GM18858 (cell line): ENCODE data around the gene MIER2.

ENCODE experiments used
- ATAC-seq: cut with Tn5 transposase; IDR thresholded peaks from one replicate; pipeline ENCODE4 v1.9.1; 2021; ENCODE audit not compliant: unreplicated experiment

MIER2 gene

DNA sequence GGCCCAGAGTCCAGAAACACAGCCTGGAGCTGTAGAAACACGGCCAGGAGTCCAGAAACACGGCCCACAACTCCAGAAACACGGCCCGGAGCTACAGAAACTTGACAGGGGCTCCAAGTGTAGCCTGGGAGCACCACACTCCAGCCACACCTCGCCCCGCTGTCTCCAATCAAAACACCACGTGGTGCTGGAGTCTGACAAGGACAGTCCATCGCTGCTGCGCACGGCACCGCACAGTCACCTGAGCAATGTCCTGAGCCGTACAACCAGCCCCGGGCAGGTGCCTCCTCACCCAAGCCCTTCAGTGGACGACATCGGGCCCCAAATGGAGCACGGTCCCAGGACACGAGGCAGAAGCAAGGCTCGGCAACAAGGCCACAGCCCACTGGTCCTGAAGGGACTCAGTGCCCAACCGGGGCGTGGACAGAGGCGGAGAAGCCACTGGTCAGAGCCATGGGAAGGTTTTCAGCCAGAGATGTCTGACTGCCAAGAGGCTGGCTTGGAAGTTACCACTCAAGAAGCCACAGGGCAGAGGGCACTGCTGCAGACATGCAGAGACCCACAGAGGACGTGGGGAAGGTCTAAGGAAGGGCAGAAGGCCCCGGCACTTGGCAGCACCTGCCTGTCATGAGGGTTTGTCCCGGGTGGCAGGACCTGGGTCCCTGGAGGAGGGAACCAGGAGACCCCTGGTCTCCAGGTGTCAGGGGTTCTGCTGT, 33.7 kb downstream of the MIER2 start:
- ATAC-seq: no peak

DNA sequence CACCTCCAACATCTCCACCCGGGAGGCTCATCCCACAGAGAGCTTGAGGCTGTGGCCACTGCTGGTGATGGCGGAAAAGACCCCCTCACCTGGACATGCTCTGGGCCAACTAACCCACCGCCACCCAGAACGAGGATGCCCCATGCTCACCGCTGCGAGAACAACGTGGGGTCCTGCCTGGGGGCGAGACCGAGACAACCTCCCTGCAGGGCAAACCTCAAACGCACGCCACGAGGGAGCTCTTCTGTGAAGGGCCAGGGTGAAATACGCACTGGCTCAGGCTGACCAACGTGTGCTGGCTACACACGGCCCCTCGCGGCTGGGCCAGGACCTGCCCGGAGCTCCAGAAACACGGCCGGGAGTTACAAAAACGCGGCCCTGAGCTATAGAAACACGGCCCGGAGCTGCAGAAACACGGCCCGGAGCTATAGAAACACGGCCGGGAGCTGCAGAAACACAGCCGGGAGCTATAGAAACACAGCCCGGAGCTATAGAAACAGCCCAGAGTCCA, 34.4 kb downstream of the MIER2 start:
- ATAC-seq: no peak

DNA sequence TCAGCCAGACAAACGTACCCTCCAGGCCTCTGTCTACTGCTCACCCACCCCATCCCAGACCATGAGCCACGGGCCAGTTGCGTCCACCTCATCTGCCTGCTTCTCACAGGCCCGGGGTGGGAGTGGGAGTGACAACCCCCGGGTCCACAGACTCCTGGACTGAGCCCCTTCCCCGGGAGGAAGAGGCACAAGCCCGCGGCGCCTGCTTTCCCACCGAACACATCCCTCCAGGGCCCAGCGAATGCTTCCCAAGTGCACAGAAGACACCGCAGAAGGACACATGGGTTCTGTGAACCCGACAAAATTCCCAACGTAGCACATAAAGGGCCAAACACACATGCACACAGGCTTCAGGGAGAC, 35.4 kb downstream of the MIER2 start:
- ATAC-seq: no peak

DNA sequence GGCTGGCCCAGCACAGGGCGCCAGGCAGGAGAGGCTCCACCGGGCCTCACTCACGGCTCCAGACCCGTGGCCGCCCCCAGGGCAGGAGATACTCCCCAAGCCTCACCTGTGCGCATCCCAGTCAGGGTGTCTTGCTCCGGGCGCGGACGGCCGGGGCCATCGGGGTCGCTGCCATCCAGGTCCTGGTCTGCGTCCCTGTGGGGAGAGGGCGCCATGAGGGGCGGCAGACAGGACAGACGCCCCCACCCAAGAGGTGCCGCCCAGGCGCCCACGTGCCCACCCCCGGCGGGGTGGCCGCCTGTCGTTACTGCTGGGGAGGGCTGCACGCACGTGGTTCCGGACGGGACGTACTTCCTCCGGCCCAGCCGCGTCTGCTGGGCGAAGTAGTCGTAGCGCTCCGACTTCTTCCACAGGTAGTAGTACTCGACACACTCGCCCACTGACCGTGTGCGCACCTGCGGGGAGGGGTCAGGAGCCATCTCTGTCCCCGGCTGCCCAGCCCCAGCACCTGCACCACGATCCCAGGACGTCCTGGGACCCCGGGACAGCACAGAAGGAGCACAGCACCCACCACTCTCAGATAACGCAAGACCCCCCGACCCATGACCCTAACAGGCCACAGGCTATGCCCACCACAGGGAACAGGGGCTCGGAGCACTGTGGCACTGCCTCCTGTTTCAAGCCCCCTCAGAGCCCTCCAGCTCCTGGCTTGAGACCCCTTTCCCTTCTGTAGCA, 36.0 kb downstream of the MIER2 start:
- no peak for ATAC-seq

DNA sequence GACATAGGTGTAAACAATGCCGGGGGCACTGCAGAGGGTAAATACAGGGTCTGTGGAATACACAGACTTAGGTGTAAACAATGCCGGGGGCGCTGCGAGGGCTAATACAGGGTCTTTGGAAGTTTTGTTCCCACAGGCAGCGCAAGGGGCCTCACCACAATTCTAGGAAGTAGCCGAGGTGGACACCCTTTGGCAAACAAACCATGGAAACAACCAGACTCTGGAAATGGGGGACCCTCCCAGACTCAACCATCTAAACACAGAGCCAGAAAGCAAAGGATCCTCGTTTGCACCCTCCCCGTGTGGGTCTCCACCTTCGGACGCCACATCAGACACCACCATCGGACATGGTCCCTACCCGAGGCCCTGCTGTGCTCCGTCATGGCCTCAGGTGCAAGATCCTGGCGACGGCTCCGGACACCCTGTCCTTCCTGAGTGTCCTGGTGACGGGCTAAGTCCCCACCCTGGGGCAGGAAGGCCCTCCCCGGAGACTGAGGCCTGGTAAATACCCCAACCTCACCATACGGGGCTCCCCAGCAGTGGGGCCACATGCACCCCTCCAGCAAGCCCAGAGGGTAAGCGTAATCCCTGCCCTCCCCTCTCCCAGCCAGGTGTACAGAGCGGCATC, 36.7 kb downstream of the MIER2 start:
- ATAC-seq: no peak

DNA sequence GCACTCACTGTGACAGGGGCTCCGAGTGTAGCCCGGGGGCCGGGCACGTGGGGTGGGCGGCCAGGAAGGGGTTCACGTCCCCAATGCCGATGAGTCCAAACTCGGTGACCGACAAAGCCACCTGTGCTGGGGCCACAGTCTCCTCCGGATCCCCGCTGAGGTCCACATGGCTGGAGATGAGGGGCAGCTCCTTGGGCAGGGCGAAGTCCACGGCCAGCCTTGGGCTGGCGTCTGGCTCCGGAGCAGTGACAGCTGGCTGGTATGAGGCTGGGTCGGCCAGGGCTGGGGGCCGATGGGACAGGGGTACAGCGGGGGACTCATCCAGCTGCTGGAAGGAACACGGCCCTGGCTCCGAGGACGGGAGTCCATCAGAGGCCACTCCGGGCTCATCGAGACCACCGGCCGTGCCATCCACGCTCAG, 37.5 kb downstream of the MIER2 start:
- ATAC-seq: no peak

DNA sequence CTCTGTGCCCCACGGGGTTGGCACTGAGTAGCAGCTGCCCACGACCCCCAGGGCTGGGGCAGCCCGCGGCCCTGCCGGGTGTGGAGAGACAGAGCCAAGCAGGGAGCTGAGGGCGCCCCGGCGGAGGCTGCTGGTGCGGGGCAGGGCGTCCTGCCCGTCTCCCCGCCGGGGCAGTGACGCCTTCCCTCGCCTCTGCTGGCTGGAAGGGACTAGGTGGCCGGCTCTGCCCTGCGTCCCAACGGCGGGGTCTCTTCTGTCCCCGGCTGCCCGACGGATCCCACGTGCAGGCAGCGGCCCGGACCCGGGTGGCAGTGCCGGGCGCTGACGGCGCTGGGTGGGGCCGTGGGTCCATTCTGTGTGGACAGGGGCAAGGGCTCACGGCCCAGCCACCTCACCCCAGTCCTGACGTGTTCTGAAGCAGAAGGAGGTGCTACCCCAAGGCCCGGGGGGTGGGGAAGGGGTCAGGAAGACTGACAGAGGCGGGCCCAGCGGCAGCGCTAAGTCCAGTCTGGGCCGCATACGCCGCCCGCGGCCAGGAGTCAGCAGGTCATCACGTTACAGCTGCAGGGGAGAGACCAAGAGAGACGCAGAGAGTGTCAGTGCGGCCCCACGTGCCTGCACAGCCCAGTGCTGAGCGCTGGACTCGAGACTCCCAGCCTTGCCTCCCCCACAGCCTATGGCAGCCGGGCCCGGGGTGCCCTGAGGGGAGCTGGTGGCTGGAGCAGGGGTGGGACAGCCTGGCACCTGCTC, 38.3 kb downstream of the MIER2 start:
- no peak for ATAC-seq

DNA sequence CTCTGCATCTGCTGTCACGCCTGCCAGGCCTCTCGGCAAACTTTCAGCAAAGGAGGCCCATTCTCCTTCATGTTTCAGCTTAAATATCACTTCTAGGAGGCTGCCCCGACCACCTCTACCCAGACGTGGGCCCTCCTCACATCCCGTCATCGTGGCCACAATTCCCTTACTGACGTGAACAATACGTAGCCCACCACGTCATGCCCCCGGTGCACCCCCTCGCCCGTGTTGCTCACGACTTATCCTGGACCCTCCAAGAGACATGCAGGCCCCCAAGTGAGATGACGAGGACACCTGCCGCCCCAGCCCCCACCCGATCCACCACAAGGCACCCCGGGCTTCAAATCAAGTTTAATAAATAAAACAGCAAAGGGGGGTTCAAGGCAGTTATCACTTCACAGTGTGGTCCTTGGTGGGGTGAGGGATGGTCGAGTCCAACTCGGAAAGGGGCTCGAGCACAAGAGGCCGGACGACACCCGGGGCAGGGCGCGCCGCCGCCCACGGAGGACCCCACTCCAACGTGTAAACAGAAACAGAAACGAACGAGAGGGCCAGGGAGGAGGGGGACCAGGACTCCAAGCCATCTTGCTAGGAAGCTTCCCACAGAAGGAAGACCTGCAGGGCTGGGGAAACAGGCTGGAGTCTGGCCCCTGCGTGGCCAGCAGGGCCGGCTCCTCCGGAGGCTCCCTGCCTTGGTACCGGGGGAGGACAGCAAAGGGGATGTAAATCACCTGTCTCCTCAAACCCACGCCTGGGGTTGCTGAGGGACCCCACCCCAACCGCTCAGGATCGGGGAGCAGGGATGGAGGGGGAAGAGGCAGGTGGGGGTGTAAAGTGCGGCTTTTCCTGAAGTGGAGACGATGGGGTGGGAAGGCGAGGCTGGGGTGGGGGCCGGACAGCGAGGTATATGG, 39.1 kb downstream of the MIER2 start:
- no peak for ATAC-seq

DNA sequence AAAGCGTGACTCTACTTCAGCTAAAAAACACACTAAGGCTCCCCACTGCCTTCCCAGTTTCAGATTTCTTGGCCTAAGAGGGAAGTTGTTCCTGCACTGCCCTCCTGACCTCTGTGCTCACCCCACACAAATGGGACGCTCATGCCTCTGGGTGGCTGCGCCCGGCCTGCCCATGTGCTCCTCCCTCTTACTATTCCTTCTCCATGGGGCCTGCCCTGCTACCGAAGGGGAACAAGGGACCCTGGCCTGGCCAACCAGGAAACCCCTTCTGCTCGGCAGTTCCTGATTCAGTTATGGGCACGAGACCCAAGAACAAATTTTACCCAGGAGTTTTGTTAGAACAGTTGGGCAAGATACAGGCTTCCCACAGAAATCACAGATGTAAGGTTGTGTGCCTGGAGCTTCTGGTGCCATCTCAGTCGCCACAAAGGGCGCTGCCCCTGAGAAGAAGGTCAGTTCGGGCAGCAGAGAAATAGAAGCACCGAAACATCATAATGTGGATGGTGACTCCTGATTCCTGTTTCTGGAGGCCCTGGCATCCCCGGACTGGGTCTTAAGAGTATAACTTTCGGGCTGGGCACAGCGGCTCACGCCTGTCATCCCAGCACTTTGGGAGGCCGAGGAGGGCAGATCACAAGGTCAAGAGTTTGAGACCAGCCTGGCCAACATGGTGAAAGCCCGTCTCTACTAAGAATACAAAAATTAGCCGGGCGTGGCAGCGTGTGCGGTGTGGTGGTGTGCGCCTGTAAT, 47.9 kb downstream of the MIER2 start:
- no peak for ATAC-seq

DNA sequence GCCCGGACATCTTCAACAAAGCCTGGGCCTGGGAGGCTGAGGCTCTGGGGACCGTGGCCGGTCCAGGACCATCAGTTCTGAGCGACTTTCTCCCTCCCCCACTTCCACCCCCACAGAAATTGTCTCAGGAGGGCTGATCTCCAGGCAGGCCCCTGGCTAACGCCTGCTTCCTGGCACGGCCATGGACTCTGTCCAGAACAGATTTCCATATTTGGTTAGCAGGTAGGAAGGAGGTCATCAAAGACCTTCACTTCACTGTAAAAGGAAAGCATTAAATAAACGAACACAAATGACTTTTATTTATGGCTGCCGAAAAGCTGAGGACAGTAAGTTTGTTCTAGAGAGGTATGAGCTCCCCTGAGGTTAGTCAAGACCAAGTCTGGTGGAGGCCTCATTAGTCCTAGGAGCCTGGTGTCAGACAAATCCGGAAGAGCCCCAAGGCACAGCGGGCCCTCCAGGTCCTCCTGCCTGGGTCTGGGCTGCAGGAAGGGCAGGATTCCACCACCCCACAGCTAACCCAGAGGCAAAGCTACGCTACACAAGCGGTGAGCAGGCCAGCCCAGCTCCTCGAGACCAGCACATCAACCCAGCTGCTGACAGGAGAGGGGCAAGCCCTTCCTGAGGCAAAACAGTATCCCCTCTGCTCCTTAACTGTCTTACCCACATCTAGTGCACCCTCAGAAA, 48.8 kb downstream of the MIER2 start:
- ATAC-seq: no peak

DNA sequence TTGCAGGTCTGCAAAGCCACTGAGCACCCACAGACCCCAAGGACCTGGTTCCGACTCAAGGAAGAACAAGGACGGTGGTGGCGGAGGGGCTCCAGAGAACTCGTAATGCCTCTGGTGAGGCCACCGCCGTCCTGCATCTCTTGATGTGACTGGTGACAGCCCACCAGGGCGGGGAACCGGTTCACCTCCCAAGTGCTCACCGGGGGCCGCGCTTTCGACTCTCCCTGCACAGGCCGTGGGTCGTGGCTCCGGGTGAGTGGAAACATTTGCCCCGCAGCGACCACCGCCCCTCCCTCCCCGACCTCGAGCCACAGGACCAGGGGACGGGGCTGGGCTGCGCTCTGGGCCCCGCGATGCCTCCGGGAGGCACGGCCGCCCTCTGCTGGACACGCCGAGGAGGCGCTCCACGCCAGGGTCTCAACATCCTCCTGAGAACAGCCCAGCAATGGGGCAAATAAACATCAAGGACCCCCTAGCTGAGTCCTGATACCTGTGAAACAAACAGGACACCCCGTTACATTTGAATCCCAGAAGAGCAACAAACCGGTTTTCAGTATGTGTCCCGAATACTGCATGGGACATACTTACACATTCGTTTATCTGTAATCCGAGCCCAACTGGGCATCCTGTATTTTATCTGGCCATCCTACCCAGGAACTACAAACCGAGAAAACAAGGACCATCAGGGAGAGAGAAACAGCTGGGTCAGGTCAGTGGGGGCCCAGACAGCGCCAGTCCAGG, 49.5 kb downstream of the MIER2 start:
- ATAC-seq: no peak

DNA sequence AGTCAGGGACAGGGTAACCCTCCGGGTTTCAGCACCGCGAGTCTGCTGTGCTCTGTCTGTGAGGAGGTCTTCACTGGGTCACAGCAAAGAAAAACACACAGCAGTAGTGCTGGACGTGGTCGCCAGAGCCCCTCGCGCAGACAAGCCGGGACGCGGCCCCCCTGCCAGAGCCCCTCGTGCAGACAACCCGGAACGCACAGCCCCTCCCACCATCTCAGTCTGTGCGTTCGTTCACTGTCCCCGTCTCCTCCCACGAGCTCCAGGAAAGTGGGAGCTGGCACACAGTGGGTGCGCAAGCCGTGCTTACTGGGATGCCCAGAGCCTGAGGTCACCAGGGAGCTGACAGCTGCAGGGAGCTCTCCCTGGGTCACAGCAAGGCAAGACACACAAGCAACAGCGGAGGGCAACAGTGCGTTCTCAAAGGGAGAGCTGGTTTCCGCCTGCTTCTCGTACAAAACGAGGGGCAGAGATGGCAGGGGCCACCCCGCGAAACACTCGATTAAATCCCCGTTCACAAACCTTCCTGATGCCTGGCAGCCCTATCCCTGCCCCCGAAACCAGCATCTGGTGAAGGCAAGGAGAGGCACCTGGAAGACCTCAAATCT, 50.2 kb downstream of the MIER2 start:
- ATAC-seq: no peak

DNA sequence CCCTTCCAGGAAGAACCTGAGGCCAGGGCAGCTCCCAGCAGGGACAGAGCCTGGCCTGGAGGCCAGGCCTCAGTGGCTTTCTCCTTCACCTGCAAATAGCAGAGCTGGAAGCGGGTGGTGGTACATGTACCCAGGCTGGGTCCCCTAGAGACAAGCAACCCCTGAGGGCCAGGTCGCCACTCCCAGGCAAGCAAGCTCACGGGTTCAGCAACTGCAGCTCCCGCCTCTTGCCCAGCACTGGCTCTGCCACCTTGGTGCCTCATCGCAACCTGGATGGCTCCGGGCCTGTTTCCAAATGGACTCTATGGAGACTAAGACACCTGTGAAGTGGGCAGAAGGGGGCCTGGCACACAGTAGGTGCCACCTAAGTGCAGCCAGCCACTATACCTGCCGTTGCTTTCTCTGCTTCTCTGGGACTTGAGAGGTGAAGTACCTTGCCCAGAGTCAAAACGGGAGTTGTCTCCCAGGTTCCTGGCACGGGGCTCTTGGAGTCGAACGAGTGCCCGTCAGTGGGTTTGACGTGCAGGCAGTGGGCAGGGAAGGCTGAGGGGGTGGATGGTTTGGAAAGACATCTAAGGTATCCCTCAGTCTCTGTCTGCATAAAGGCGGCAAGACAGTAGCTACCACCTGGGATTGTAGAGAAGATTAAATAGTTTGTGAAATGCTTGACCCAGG, 51.0 kb downstream of the MIER2 start:
- no peak for ATAC-seq

DNA sequence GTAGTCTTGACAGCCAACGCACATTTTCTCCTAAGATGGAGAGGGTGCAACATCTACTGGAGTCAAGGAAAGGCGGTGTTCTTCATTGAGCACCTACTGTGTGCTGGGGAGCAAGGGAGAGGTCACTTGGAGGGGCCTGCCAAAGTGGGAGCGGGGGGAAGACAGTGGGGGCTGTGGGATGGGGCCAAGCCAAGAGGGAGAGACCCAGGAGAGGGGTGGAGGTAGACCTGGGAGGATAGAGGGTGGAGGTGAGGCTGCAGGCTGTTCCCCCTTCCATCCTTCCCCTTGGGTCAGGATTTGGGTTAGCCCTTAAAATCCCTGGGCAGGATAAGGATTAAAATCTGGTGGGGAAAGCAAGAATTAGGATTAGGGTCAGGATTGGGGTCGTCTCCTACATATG, 51.6 kb downstream of the MIER2 start:
- ATAC-seq: no peak

DNA sequence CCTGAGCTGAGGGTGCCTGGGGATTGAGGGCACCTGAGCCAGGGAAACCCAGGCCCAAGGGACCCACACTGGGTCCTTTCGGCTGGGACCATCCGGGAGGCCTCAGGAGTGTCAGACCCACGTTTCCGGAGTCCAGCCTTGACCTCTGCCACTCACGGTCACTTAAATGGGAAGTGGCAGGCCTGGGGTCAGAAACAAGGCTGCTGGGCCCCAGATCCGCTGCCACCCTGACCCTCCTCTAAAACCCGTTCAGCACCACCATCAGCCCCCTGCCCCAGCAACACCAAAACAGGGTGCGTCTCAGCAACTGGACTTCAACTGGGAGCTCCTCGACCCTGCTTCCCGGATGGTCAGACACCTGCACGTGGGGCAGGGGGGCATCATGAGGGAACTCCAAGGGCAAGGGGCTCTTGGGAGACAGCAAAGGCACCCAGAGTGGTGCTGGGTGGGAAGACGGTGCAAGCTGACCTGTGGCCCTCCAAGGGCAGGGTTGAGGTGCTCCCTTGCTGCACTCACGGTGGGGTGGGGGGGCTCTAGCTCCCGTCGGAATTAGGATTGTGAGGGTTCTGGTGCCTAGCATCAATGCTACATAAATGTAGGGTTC, 52.2 kb downstream of the MIER2 start:
- no peak for ATAC-seq

DNA sequence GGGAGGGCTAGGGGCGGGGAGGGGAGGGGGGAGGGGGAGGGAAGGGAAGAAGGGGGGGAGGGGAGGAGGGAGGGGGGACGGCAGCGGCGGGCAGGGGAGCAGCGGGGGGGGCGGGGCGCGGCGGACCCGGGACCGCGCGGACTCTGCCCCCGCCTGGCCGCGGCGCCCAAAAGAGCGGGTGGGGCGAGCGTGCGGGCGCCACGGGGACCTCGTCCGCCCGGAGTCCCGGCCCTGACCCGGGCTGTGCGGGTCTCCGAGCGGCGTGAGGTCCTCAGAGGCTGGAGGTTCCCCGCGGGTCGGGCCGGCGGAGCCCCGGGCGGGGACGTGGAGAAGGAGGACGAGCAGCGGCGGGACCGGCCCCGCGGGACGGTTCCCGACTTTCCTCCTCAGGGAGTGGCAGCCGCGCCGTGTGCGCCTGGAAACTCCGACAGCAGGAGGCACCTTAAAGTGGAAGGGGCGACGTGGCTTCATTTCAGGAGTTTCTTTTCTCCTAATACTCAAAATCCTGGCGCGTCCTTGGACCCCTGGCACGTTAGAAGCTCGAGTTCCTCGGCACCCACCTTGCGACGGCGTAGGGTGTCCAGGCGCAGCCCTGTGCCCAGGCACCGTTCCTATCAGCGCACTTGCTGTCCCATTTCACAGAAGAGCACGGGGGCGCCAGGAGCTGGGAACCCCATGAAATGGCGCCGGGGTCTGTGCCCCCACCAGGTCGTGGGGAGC, 52.9 kb downstream of the MIER2 start:
- no peak for ATAC-seq
